ENCODE data around the gene FSD1L.

The FSD1L gene

GRCh38 chr9:105435453-105435852 is 12.4 kb upstream of the FSD1L start:
- no peak for DNase-seq (ENCODE audit: low spot score)
- TF ChIP-seq, protein P1, sequence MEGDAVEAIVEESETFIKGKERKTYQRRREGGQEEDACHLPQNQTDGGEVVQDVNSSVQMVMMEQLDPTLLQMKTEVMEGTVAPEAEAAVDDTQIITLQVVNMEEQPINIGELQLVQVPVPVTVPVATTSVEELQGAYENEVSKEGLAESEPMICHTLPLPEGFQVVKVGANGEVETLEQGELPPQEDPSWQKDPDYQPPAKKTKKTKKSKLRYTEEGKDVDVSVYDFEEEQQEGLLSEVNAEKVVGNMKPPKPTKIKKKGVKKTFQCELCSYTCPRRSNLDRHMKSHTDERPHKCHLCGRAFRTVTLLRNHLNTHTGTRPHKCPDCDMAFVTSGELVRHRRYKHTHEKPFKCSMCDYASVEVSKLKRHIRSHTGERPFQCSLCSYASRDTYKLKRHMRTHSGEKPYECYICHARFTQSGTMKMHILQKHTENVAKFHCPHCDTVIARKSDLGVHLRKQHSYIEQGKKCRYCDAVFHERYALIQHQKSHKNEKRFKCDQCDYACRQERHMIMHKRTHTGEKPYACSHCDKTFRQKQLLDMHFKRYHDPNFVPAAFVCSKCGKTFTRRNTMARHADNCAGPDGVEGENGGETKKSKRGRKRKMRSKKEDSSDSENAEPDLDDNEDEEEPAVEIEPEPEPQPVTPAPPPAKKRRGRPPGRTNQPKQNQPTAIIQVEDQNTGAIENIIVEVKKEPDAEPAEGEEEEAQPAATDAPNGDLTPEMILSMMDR (IDR thresholded peaks at IDR 0.05) = no peak
- Histone ChIP-seq H3K27ac (no peak overlapping the region), H3K4me3 (no peak overlapping the region)

DNA sequence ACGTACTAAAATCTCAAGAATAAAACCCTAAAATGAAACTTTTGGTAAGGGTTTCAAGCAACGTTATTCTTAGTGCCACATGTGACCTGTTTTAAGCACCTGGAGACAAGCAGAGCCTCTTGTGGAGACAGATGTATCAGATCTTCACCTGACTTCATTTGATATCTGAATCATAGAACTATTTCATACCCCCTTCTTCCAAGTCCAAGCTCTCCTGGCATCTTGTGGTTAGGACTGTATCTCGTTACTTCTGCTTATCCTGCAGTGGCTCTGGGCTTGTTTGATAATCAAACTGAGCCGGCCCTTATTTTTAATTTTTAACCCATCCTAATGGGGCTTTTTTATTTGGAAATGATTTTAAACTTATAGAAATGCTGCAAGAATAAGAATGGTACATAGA is 11.1 kb upstream of the FSD1L start:
- no peak overlapping the region for H3K27ac ChIP-seq
- DNase-seq (ENCODE audit: low spot score) = no peak
- H3K4me3 ChIP-seq = no peak overlapping the region
- TF ChIP-seq, protein P1 (IDR thresholded peaks at IDR 0.05) = no peak

DNA sequence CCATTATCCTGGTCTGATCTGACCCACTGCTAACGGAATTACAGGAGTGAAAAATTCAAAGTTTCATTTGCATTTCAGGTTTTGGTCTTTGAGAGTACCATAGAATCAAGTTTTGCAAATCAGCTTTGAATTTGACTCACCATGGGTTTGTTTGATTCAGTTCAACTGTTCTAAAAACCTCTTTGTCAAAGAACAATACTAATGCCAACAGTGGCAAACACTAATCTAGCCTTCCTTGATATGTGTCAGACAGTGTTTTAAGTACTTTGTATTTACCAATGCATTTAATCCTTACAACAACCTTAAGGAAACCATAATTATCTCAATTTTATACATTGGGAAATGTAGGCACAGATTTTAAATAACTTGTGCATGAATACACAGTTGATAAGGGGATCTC is 10.1 kb upstream of the FSD1L start:
- H3K4me3 ChIP-seq = no peak overlapping the region
- DNase-seq (ENCODE audit: low spot score) = no peak
- no peak overlapping the region for H3K27ac ChIP-seq
- TF ChIP-seq, protein P1 (IDR thresholded peaks at IDR 0.05) = no peak

- H3K27ac ChIP-seq = no peak overlapping the region
- TF ChIP-seq, protein P1 (IDR thresholded peaks at IDR 0.05) = no peak
- no peak overlapping the region for H3K4me3 ChIP-seq
- DNase-seq (ENCODE audit: low spot score) = no peak
Observed at GRCh38 chr9:105438141-105438806, 9.6 kb upstream of the FSD1L start.

DNA sequence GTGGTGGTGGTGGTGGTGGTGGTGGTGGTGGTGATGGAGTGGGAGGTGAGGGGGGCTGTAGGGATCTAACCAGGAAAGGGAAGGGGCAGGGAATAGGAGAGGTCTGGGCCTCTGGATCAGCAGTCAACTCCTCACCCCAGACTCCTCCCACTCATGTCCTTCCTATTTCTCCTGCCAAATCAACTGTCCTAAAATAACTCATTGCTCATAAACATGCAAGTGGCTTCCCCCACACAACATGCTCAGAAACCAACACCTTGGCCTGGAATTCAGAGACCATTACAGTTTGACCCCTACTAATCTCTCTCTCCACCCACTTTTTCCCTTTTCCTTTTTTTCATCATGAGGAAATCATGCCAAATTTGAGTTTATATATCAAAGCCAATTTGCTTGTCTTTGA is 8.4 kb upstream of the FSD1L start:
- H3K4me3 ChIP-seq = no peak overlapping the region
- DNase-seq (ENCODE audit: low spot score) = no peak
- no peak overlapping the region for H3K27ac ChIP-seq
- TF ChIP-seq, protein P1 (IDR thresholded peaks at IDR 0.05) = no peak

DNA sequence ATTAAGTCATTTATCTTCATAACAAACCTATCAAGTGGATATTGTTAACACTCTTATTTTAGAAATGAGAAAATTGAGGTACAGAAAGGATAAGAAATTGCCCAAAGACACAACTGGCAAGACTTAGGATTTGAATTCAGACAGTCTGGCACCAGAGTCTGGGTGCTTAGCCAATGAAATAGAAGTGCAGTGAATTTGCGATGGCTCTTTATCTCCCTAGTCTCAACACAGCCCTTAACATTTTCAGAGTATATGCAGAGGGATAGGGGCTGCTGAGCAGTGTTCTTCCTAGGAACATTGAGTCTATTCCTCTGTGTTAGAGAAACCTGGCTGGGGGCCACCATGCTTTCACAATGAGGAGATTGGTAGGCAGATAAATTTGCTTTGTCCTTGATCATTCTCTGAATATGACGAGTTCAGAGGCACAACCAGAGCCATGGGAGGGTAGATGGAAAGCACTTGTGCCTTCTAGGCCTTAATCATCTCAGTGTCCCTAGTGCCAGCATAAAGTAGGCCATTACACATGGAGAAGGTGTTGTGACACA is 6.1 kb upstream of the FSD1L start:
- no peak for DNase-seq (ENCODE audit: low spot score)
- TF ChIP-seq, protein P1 (IDR thresholded peaks at IDR 0.05) = no peak

DNA sequence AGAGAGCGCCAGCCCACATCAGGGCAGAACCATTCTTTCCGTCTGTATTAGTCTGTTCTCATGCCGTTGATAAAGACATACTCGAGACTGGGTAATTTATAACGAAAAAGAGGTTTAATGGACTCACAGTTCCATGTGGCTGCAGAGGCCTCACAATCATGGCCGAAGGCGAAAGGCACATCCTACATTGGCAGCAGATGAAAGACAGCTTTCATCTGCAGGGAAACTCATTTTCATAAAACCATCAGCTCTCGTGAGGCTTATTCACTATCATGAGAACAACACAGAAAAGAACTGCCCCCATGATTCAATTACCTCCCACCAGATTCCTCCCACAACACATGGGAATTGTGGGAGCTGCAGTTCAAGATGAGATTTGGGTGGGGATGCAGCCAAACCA is 4.7 kb upstream of the FSD1L start:
- TF ChIP-seq, protein P1 (IDR thresholded peaks at IDR 0.05) = no peak
- DNase-seq (ENCODE audit: low spot score) = no peak
- H3K27ac ChIP-seq = no peak overlapping the region
- H3K4me3 ChIP-seq = no peak overlapping the region

More for the DNA sequence above, 6.1 kb upstream of the FSD1L start:
- Histone ChIP-seq H3K27ac (no peak overlapping the region), H3K4me3 (no peak overlapping the region)

Measured in coronary artery (tissue), 2 donors.